Activated CD4-positive, CD25-positive, alpha-beta regulatory T cell treated with anti-CD3 and anti-CD28 coated beads, Interleukin-2, amount 50 U/mL, for 72 hours (primary cell): ENCODE results near the gene SNRNP70.
A peak's percentile ranks its signal among the peaks of the same experiment; 100 is the strongest.

Source experiments
- DNase-seq: peaks from one replicate; pipeline ENCODE4 v3.0.0; 2021

The SNRNP70 gene

GRCh38 chr19:49149652-49150105 is 64.4 kb downstream of the SNRNP70 start:
- DNase-seq = peak; percentile 38

- peak; percentile 55 for DNase-seq
Observed at GRCh38 chr19:49150106-49150943, 65.1 kb downstream of the SNRNP70 start.

GRCh38 chr19:49150944-49151243 is 65.6 kb downstream of the SNRNP70 start:
- DNase-seq = no peak

GRCh38 chr19:49151267-49152118 is 66.2 kb downstream of the SNRNP70 start:
- peak; percentile 59 for DNase-seq

GRCh38 chr19:49152119-49152550 is 66.9 kb downstream of the SNRNP70 start:
- no peak for DNase-seq

GRCh38 chr19:49153167-49153809 is 68.0 kb downstream of the SNRNP70 start:
- no peak for DNase-seq

- no peak for DNase-seq
Observed at GRCh38 chr19:49154279-49154678, 69.0 kb downstream of the SNRNP70 start.

- no peak for DNase-seq
Observed at GRCh38 chr19:49155005-49155819, 70.0 kb downstream of the SNRNP70 start, which contains the start of gene HRC. Gene HRC, minus strand, starts transcription at chr19:49155396. Its CDS starts 159 bp downstream, at chr19:49155237.

- DNase-seq = no peak
Observed at GRCh38 chr19:49155820-49156346, 70.6 kb downstream of the SNRNP70 start.

GRCh38 chr19:49157445-49158224 is 72.4 kb downstream of the SNRNP70 start, which contains the start of gene TRPM4:
Gene TRPM4, plus strand, starts transcription at chr19:49157792. Its CDS starts 75 bp downstream, at chr19:49157867.
- DNase-seq = no peak
